Upper lobe of left lung (tissue), 6 donors: Measurements from ENCODE around the gene NEO1. TPM values are rescaled to one million over a fixed set of nuclear protein-coding genes. Genes with fewer than 3 reads are reported as not detected.
"Not testable (repeated sequence)": the region's sequence is repeated elsewhere in the genome, so short reads cannot be mapped to it uniquely, and the experiment has no call there.

Source experiments
- ATAC-seq, 2 donors: fragments of 200-7000 bp; cut with Tn5 transposase; one replicate each; pipeline ENCODE4 v1.9.1; 2022; ENCODE audit warnings: mild to moderate bottlenecking in 2 of 2, moderate library complexity in 2 of 2; ENCODE audit not compliant: low FRiP score in 2 of 2
- DNase-seq, 2 donors: peaks; one replicate each; pipeline ENCODE4 v3.0.0-alpha.2; 2019 to 2020
- H3K27ac ChIP-seq, 4 donors: fragments of 200-600 bp; sonication (generic); one replicate each; pipeline ENCODE4 v1.5.1; 2016 to 2019
- H3K27me3 ChIP-seq, 4 donors: fragments of 200-600 bp; sonication (generic); one replicate each; pipeline ENCODE4 v1.5.1; 2017 to 2019
- H3K36me3 ChIP-seq, 4 donors: fragments of 200-600 bp; sonication (generic); one replicate each; pipeline ENCODE4 v1.5.1; 2016 to 2019
- H3K4me1 ChIP-seq, 4 donors: fragments of 200-600 bp; sonication (generic); one replicate each; pipeline ENCODE4 v1.5.1; 2018 to 2019
- H3K4me3 ChIP-seq, 4 donors: fragments of 200-600 bp; sonication (generic); one replicate each; pipeline ENCODE4 v1.5.1; 2017 to 2019; ENCODE audit warnings: mild to moderate bottlenecking in 2 of 4, moderate library complexity in 1 of 4
- H3K9me3 ChIP-seq, 4 donors: fragments of 200-600 bp; sonication (generic); one replicate each; pipeline ENCODE4 v1.5.1; 2018 to 2019
- EP300 ChIP-seq, 4 donors: sonication (generic); formaldehyde crosslinking; IDR thresholded peaks; one replicate each; pipeline ENCODE4 v1.5.1; 2017; ENCODE audit warnings: antibody characterized with exemption in 4 of 4, control low read depth in 2 of 4
- POLR2A ChIP-seq, 4 donors: fragments of 450-650 bp; IDR thresholded peaks; one replicate each; pipeline ENCODE4 v1.5.1; 2016 to 2017; ENCODE audit warnings: antibody characterized with exemption in 4 of 4, mild to moderate bottlenecking in 2 of 4
- POLR2AphosphoS5 ChIP-seq, 2 donors: sonication (generic); formaldehyde crosslinking; IDR thresholded peaks; one replicate each; pipeline ENCODE4 v1.5.1; 2017; ENCODE audit warnings: antibody characterized with exemption in 2 of 2
- WGBS, 2 donors: methylation state at CpG; one replicate each; pipeline ENCODE4 v1.1.5; 2017 to 2018; 5-methylcytosine and 5-hydroxymethylcytosine counted together
- total RNA-seq, 6 donors: library from RNA; depleted of rRNA in 4 of 6; stranded (reverse); fragments of >200 nt in 4 of 6; gene quantifications; one replicate each; pipeline versions ENCODE4 v1.1.0 to v1.2.1, GENCODE V29; 2016 to 2021
- TF ChIP-seq, protein P1 (sequence below), 6 experiments: fragments of 450-650 bp in 4 of 6; fragments of 200-600 bp in 2 of 6; sonication (generic) in 2 of 6; IDR thresholded peaks; one replicate each; pipeline ENCODE4 v1.5.1; 2016 to 2019; ENCODE audit warnings: antibody characterized with exemption in 6 of 6
- donor health status: DM: no; HTN: no; CAD: no; lungs with moderate emphysema.
- donor health status: DM: no; HTN: yes; CAD: no; lungs with severe emphysema.

The NEO1 gene
- total RNA-seq, 6 donors from 2014 or later = 14.7 to 37.5 (median 28.2) TPM

DNA sequence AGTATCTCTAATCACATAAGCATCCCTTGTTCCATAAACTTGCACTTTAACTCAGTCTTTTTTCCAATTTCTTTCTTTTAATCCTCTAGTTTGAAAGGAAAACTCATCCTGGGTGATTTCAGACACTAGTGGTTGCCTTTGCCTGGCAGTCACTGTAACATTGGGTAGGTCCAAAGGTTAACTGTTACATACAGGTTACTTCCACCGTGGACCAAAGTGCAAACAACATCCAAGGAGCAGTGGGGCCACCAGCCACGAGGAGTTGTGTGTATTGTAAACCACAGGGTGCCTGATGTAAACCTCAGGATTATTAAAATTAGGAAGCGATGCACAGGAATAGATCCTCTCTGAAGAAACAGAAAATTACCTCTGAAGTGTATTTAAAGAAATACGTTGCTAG is 241.5 kb downstream of the NEO1 start:
- 66 to 69% methylated on average over 4 of the region's 4 CpGs for WGBS, 2 donors
- peaks cover 0 to 6% (median 0%) of the 10 kb centered on the region in 4 donors for H3K4me1 ChIP-seq
- TF ChIP-seq, protein P1, sequence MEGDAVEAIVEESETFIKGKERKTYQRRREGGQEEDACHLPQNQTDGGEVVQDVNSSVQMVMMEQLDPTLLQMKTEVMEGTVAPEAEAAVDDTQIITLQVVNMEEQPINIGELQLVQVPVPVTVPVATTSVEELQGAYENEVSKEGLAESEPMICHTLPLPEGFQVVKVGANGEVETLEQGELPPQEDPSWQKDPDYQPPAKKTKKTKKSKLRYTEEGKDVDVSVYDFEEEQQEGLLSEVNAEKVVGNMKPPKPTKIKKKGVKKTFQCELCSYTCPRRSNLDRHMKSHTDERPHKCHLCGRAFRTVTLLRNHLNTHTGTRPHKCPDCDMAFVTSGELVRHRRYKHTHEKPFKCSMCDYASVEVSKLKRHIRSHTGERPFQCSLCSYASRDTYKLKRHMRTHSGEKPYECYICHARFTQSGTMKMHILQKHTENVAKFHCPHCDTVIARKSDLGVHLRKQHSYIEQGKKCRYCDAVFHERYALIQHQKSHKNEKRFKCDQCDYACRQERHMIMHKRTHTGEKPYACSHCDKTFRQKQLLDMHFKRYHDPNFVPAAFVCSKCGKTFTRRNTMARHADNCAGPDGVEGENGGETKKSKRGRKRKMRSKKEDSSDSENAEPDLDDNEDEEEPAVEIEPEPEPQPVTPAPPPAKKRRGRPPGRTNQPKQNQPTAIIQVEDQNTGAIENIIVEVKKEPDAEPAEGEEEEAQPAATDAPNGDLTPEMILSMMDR (IDR thresholded peaks at IDR 0.05) = no peak
- TF ChIP-seq POLR2A (IDR thresholded peaks at IDR 0.05) = no peak
- TF ChIP-seq EP300 (IDR thresholded peaks at IDR 0.05) = no peak
- no peak for TF ChIP-seq POLR2AphosphoS5 (IDR thresholded peaks at IDR 0.05)
- peaks cover 4 to 68% (median 21%) of the 10 kb centered on the region in 4 donors for H3K36me3 ChIP-seq
- no peak for ATAC-seq
- no peak overlapping the region for H3K4me3 ChIP-seq
- DNase-seq = no peak
- H3K27ac ChIP-seq = no peak overlapping the region
- no peaks in the 10 kb centered on the region for H3K9me3 ChIP-seq
- H3K27me3 ChIP-seq = no peaks in the 10 kb centered on the region

DNA sequence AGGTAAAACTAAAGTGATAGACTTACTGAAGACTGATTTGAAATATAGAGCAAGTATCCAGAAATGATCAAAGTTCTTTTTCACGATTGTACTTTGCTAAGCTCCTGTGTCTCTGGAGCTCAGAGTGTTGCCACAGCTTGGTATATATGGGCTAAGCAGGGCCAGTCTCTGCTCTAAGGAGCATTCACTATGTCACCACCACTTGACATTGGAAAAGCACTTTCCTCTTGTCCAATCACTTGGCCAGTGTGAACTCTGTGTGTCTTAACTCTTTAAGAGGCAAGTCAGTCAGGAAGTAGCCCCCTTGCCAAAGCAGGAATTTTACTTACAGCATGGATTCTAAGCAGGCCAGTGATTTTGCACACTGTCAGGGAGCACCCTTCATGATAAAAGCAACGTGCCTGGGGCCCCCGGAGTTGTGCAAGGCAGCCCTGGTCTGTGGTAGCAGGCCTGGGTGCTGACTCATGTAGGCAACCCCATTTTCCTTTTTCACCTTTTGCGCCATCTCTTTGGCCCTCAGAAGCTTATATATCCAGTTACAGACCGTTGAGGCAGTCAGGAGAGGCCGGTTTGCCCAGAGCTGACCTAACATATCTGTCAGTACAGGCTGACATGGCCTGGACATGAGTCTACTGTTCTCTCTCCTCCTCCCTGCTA is 243.5 kb downstream of the NEO1 start:
- 61 to 62% methylated on average over 5 to 6 of the region's 6 CpGs for WGBS, 2 donors
- peak in 1 of 2 donors; percentile 66 for DNase-seq
- ATAC-seq = peak in 1 of 2 donors; percentile 62
- H3K27me3 ChIP-seq = no peaks in the 10 kb centered on the region
- H3K4me3 ChIP-seq = no peak overlapping the region
- H3K36me3 ChIP-seq = peaks cover 4 to 69% (median 15%) of the 10 kb centered on the region in 4 donors
- H3K9me3 ChIP-seq = no peaks in the 10 kb centered on the region
- H3K4me1 ChIP-seq = peaks cover 0 to 6% (median 0%) of the 10 kb centered on the region in 4 donors
- no peak for TF ChIP-seq POLR2AphosphoS5 (IDR thresholded peaks at IDR 0.05)
- TF ChIP-seq, protein P1 (IDR thresholded peaks at IDR 0.05) = no peak
- TF ChIP-seq POLR2A (IDR thresholded peaks at IDR 0.05) = no peak
- TF ChIP-seq EP300 (IDR thresholded peaks at IDR 0.05) = no peak
- peak overlapping the region in 3 of 4 donors; percentile 51 to 65 (median 57) for H3K27ac ChIP-seq

GRCh38 chr15:73296609-73297353 is 244.5 kb downstream of the NEO1 start:
- no peak for DNase-seq
- H3K36me3 ChIP-seq = peaks cover 4 to 76% (median 24%) of the 10 kb centered on the region in 4 donors
- 84 to 87% methylated on average over 9 of the region's 9 CpGs for WGBS, 2 donors

GRCh38 chr15:73298522-73299245 is 246.4 kb downstream of the NEO1 start:
- H3K9me3 ChIP-seq = no peaks in the 10 kb centered on the region
- DNase-seq (no peak), ATAC-seq (no peak)
- no peak overlapping the region for H3K4me3 ChIP-seq
- no peak overlapping the region for H3K27ac ChIP-seq
- peaks cover 4 to 85% (median 39%) of the 10 kb centered on the region in 4 donors for H3K36me3 ChIP-seq
- no peaks in the 10 kb centered on the region for H3K27me3 ChIP-seq
- peaks cover 0 to 6% (median 0%) of the 10 kb centered on the region in 4 donors for H3K4me1 ChIP-seq
- TF ChIP-seq, protein P1 (IDR thresholded peaks at IDR 0.05) = no peak
- TF ChIP-seq EP300 (IDR thresholded peaks at IDR 0.05) (no peak), POLR2AphosphoS5 (IDR thresholded peaks at IDR 0.05) (no peak), POLR2A (IDR thresholded peaks at IDR 0.05) (no peak)
- WGBS, 2 donors = 80 to 82% methylated on average over 7 of the region's 7 CpGs

More at GRCh38 chr15:73296609-73297353, 244.5 kb downstream of the NEO1 start:
- Histone ChIP-seq H3K4me1 (peaks cover 0 to 6% (median 0%) of the 10 kb centered on the region in 4 donors), H3K9me3 (no peaks in the 10 kb centered on the region), H3K27ac (peak overlapping the region in 2 of 4 donors; percentile 57 to 65), H3K27me3 (no peaks in the 10 kb centered on the region), H3K4me3 (no peak overlapping the region)
- TF ChIP-seq POLR2AphosphoS5 (IDR thresholded peaks at IDR 0.05) (no peak), EP300 (IDR thresholded peaks at IDR 0.05) (no peak), POLR2A (IDR thresholded peaks at IDR 0.05) (no peak)
- TF ChIP-seq, protein P1 (IDR thresholded peaks at IDR 0.05) = no peak
- peak in 1 of 2 donors; percentile 41 for ATAC-seq

- not testable (repeated sequence) for H3K9me3 ChIP-seq, H3K4me1 ChIP-seq, DNase-seq, H3K4me3 ChIP-seq, H3K27me3 ChIP-seq, ATAC-seq, H3K27ac ChIP-seq
- 88 to 89% methylated on average over 11 of the region's 11 CpGs for WGBS, 2 donors
- H3K36me3 ChIP-seq = peaks cover 8 to 80% (median 44%) of the 10 kb centered on the region in 4 donors
These were observed 248.0 kb downstream of the NEO1 start for GRCh38 chr15:73300286-73300685.
